ENCODE measurements around the gene RUNX3. TPM values are rescaled to one million over a fixed set of nuclear protein-coding genes. Genes with fewer than 3 reads are reported as not detected.

Gene RUNX3
- total and polyA plus RNA-seq, 9 donors: 0.23 to 1.9 (median 0.83) TPM

- intact Hi-C loops (cut with DNase I): no loop called here
- no peak for DNase-seq
- no peak overlapping the region for H3K27ac ChIP-seq
- no peaks in the 10 kb centered on the region for H3K36me3 ChIP-seq
- H3K9me3 ChIP-seq: no peaks in the 10 kb centered on the region
- no peaks in the 10 kb centered on the region for H3K4me1 ChIP-seq (ENCODE audit: insufficient read depth)
- no peak overlapping the region for H3K4me3 ChIP-seq
- 62 to 78% (median 77%) methylated on average over 8 of the region's 8 CpGs for WGBS, 3 donors
- TF ChIP-seq CTCF (IDR thresholded peaks at IDR 0.05) (no peak), EP300 (IDR thresholded peaks at IDR 0.05) (no peak), POLR2A (IDR thresholded peaks at IDR 0.05) (no peak)
- H3K27me3 ChIP-seq: no peaks in the 10 kb centered on the region
Observed at GRCh38 chr1:24920533-24920925, 9.5 kb downstream of the RUNX3 start.

GRCh38 chr1:24919791-24920532 lies 10.1 kb downstream of the RUNX3 start:
- Histone ChIP-seq H3K27ac (no peak overlapping the region), H3K27me3 (no peaks in the 10 kb centered on the region), H3K36me3 (no peaks in the 10 kb centered on the region), H3K9me3 (no peaks in the 10 kb centered on the region), H3K4me1 (ENCODE audit: insufficient read depth) (no peaks in the 10 kb centered on the region), H3K4me3 (no peak overlapping the region)
- DNase-seq: peak in 1 of 5 donors; percentile 41
- WGBS, 3 donors: 10 to 15% (median 10%) methylated on average over 16 of the region's 16 CpGs
- TF ChIP-seq POLR2A (IDR thresholded peaks at IDR 0.05): no peak
- no peak for TF ChIP-seq EP300 (IDR thresholded peaks at IDR 0.05)
- TF ChIP-seq CTCF (IDR thresholded peaks at IDR 0.05): no peak
- intact Hi-C loops (cut with DNase I): no loop called here

GRCh38 chr1:24918995-24919605 lies 11.0 kb downstream of the RUNX3 start:
- intact Hi-C loops (cut with DNase I): no loop called here
- DNase-seq: no peak
- no peak overlapping the region for H3K27ac ChIP-seq
- WGBS, 3 donors: 69 to 82% (median 78%) methylated on average over 17 of the region's 17 CpGs
- no peak overlapping the region for H3K4me3 ChIP-seq
- H3K27me3 ChIP-seq: no peaks in the 10 kb centered on the region
- H3K4me1 ChIP-seq (ENCODE audit: insufficient read depth): no peaks in the 10 kb centered on the region
- H3K36me3 ChIP-seq: no peaks in the 10 kb centered on the region
- H3K9me3 ChIP-seq: no peaks in the 10 kb centered on the region
- no peak for TF ChIP-seq EP300 (IDR thresholded peaks at IDR 0.05)
- TF ChIP-seq CTCF (IDR thresholded peaks at IDR 0.05): no peak
- TF ChIP-seq POLR2A (IDR thresholded peaks at IDR 0.05): no peak

GRCh38 chr1:24918370-24918769 lies 11.7 kb downstream of the RUNX3 start:
- 86 to 93% (median 88%) methylated on average over 2 of the region's 2 CpGs for WGBS, 3 donors
- Histone ChIP-seq H3K9me3 (no peaks in the 10 kb centered on the region), H3K4me3 (no peak overlapping the region), H3K4me1 (ENCODE audit: insufficient read depth) (no peaks in the 10 kb centered on the region), H3K27me3 (no peaks in the 10 kb centered on the region), H3K36me3 (no peaks in the 10 kb centered on the region), H3K27ac (no peak overlapping the region)
- intact Hi-C loops (cut with DNase I): no loop called here
- TF ChIP-seq CTCF (IDR thresholded peaks at IDR 0.05): no peak
- DNase-seq: no peak
